GM19099 (cell line): ENCODE measurements around the gene MMRN2.

Experiments used
- POLR2A ChIP-seq: IDR thresholded peaks from 3 replicates; pipeline ENCODE4 v1.6.1; 2011; ENCODE audit warnings: low read depth; ENCODE audit not compliant: insufficient read length; ENCODE audit errors: extremely low read depth

The MMRN2 gene, protein sequence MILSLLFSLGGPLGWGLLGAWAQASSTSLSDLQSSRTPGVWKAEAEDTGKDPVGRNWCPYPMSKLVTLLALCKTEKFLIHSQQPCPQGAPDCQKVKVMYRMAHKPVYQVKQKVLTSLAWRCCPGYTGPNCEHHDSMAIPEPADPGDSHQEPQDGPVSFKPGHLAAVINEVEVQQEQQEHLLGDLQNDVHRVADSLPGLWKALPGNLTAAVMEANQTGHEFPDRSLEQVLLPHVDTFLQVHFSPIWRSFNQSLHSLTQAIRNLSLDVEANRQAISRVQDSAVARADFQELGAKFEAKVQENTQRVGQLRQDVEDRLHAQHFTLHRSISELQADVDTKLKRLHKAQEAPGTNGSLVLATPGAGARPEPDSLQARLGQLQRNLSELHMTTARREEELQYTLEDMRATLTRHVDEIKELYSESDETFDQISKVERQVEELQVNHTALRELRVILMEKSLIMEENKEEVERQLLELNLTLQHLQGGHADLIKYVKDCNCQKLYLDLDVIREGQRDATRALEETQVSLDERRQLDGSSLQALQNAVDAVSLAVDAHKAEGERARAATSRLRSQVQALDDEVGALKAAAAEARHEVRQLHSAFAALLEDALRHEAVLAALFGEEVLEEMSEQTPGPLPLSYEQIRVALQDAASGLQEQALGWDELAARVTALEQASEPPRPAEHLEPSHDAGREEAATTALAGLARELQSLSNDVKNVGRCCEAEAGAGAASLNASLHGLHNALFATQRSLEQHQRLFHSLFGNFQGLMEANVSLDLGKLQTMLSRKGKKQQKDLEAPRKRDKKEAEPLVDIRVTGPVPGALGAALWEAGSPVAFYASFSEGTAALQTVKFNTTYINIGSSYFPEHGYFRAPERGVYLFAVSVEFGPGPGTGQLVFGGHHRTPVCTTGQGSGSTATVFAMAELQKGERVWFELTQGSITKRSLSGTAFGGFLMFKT

DNA sequence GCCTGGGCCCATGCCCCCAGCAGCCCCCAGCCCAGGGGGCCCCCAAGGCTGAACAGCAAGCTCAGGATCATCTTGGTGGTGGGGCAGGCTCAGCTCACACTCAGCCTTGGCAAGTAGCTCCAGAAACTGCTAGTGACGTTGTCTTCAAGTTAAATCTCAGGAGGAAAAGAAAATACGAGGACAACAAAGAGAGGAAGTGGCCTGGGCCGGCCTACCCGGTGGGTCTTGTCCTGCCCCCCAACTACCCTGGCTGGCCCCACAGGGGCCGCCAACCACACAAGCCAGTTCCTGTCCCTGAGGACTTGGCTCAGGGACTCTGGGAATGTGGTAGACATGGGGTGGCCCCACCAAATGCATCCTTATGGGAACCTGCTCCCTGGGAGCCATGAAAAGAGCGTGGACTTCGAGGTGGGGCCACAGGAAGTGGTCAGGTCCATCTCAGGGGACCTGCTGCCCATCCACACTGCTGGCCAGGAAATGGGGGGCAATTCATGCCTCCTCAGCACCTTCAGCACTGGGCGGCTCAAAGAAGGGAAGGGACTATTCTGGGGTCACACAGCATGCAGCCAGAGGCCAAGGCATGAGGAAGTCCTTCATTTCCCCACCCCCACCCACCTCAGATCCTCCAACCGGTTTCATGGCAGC is at the start of gene MMRN2:
MMRN2 (minus strand) TSS at position 145 of the 645 bp plus-strand sequence; CDS start at position 71, 74 bp downstream.
- no peak for TF ChIP-seq POLR2A

DNA sequence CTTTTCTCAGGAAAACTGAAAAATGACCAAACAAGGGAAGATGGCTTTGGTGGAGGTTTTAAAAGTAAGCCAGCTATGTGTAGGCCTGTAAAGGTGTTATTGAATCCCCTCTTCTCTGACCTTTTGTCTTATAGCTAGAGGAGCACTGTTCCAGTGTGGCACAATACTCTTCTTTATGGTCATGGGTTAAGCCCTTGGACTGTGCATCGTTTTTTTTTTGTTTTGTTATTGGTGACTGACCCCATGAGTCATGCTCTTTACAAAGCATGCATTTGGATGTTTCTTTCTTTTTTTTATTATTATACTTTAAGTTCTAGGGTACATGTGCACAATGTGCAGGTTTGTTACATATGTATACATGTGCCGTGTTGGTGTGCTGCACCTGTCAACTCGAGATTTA is 43.1 kb upstream of the MMRN2 start:
- no peak for TF ChIP-seq POLR2A

DNA sequence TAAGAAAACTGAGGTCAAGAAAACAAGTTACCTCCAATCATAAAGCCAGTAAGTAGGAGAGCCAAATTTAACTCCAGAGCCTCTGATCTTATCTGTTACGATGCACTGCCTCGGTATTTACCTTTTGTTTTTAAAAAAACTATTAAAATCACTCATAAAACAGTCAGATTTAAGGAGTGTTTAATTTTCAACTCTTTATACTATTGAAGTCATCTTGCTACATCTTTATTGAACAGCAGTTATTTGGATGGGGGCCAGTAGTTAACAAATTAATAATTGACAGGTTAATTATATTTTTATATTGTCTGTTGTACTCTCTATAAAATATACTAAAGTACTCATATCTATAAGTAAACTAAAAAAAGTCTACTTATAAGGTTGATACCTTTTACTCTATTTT is 35.5 kb upstream of the MMRN2 start:
- no peak for TF ChIP-seq POLR2A

DNA sequence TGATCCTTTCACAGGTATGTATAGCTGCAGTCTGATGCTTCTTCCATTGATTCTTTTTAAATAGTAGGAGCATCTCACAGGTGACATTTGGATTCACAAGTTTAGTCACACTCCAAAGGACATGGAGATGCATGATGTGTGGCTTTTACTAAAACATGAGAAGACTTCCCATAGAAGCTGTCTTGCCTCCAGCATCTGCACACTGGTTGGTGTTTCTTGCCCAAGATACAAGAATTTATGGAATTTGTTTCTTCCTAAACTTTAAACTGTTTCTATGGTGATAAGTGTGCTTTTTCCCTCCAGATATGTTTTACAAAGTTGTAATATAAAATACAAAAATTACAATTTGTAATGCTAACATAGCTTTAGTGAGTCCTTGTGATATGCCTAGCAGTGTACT is 35.0 kb upstream of the MMRN2 start:
- TF ChIP-seq POLR2A: no peak

DNA sequence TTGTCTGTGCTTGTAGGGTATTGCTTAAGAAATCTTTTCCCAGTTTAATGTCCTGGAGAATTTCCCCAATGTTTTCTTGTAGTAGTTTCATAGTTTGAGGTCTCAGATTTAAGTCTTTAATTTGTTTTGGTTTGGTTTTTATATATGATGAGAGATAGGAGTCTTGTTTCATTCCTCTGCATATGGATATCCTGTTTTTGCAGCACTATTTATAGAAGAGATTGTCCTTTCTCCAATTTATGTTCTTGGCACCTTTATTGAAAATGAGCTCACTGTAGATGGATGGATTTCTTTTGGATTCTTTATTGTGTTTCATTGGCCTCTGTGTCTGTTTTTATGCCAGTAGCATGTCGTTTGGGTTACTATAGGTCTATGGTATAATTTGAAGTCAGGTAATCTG is 31.1 kb upstream of the MMRN2 start:
- TF ChIP-seq POLR2A: no peak

DNA sequence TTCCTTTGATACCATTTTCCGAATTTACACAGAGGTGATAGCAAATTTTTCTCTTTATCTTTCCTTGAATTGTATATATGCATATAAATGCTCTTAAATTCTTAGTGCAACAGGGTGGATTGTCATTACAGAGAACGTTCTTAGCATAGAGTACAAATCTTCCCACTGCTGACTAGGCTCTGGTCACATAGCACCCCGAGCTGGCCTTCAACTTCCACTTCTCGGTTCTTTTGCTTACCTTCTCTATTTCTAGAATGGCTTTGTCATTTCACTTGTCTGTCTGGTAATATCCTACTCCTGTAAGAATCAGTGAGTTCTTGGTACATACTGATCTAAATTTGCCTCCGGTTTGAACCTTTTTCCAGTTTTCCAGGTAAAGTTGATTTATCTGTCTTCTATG is 24.3 kb upstream of the MMRN2 start:
- no peak for TF ChIP-seq POLR2A

DNA sequence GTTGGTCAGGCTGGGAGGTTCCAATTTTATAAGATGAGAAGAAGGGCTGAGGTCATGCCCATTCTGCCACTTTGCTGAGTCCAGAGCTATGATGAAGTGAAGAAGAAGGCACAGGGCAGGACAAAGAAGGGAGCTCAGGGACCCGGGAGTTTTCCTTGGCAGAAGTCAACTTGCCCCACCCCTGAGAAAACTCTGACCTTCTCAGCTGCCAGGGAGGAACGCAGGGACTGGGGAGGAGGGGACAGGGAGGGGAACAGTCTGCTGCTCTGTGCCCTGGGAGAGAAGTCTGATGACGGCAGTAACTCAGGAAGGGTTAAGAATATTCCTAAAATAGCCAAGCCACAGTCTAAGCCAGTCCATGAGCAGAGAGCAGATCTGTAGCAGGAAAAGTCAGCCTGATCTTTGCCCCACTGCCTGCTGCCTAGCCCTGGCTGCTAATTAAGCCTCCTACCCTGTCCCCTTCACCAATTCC is 22.6 kb upstream of the MMRN2 start:
- no peak for TF ChIP-seq POLR2A

DNA sequence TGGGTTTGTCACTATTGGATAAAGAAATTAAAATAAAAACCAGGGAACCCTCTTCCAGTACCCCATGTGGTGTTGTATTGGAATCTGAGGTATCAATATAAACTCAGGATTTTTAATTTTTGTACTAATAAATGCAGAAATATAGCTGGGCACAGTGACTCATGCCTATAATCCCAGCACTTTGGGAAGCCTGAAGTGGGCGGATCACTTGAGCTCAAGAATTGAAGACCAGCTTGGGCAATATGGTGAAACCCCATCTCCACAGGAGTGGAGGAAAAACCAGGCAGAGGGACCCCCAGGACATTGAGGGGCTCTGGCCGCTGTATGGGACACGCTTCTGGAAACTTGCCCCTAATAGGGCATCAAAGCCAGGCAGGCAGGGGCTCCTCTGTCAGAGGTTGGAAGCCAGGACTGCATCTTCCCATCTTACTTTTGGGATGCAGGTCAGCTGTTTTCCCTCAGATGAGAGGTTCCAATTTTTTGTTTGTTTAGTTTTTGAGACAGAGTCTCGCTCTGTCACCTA is 21.9 kb upstream of the MMRN2 start:
- no peak for TF ChIP-seq POLR2A

DNA sequence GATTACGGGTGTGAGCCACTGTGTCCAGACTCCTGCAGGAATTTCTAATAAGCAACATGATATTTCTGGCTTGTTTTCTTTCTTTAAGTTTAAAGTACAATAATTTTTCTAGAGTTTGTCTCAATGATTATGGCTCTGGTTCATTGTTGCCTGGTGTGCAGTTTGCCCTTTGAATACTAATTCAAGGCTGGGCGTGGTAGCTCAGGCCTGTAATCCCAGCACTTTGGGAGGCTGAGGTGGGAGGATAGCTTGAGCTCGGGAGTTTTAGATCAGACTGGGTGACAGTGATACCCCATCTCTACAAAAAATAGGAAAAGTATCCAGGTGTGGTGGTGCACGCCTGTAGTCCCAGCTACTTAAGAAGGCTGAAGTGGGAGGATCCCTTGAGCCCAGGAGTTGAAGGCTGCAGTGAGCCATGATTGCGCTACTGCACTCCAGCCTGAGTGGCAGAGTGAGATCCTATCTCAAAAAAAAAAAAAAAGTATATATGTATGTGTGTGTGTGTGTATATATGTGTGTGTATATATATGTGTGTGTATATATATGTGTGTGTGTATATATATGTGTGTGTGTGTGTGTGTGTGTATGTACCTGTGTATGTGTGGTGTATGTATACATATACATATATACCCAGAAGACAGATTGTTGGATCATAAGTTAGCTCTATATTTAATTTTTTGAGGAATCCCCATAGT is 19.1 kb upstream of the MMRN2 start:
- no peak for TF ChIP-seq POLR2A

DNA sequence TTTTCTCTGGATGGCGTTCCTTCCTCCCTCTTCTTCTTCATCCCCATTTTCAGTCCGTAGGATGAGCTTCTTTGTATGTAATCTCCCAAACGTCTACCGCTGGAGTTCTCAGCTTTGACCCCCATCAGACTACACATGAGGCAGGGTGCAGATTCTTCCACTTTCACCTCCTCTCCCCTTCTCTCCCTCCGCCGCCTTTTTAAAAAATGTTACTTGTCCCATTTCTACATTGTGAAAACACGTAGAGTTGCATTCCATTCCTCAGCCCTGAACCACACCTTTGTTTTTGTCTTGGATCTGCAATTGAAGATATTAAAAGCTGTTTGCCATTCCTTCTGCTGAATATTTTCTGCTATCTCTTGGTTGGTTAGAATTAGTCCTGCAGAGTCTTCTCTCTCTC is 17.1 kb upstream of the MMRN2 start:
- no peak for TF ChIP-seq POLR2A

DNA sequence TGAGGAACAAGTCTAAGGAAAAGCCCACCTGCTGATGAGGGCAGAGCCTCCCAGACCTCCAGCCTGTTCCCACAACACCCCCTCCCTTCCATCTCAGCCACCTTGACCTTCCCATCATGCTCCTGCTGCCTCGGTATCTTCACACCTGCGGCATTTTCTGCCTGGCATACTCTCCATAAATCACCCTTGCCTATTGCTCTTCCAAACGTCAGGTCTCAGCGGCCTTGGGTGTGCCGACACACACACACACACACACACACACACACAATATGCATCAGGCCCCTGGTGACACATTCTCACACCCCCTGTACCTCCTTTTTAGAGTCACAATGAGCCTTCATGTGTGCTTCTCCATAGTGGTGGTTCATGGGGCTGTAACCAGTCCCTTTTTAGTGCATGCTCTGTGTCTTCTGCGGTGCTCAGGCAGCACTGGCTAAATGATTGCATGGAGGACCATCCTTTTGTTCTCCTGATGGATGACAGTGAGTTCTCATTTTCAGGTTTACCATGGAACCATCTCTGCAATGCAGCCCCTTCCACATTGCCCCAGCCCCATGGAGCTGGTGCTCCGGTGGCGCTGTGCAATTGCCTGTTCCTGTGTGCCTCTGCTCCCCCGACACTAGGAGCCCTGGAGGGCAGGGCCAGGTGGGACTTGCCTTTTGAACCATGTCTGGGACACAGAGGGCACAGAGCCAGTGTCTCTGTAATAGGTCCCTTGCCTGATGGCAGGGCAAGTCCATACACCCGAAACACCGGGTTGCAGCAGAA is 15.4 kb upstream of the MMRN2 start:
- no peak for TF ChIP-seq POLR2A

DNA sequence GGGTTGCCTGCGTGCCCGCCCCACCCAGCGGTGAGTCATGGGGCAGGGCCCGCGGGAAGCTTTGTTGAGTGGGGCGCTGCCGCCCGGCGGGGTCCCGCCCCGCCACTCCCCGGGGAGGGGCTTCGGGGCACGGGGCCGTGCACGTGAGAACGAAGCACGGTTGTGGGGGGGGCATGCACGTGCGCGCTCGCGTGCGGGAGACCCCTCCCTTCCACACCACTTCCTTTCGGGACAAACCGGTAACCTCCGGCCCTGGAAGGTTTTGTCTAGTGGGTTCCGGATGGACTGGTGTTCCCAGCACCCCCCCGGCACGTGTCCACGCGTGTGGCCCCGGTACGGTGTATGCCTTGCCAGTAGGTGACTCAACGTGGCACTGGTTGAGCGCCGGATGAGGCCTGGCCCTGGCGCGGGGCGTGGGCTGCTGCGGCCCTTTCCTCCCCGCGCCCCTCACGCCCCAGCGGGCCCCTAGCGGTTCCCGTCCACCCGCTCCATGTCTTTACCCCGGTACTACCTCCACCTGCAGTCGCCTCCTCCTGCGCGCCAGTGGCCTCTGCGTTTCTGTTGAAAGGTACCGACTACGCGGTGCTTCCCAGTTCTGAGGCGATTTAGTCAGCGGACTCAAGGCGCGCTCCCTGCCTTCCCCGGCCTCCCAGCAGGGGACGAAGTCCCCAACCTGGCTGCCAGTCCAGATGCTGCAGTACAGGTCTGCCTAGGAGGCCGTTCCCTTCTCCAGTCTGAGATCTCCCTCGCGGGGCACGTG is 14.0 kb upstream of the MMRN2 start:
- TF ChIP-seq POLR2A: peak; percentile 80

DNA sequence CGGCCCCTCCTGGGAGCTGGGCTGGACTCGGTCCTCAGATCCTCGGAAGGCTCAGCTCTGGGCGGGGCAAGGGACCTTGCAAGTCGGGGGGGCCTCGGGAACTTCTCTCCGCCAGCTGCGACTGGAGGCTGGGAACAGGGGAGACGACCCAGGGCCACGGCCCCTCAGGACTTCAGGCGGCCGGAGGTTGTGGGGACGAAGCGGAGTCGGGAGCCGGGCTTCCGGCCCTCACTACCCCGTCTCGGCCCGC is 13.5 kb upstream of the MMRN2 start:
- TF ChIP-seq POLR2A: peak; percentile 93
